Loucy (cell line): ENCODE measurements around the gene ZBTB20.

Experiments
- EZH2phosphoT487 ChIP-seq: fragments of 200-600 bp; IDR thresholded peaks from 2 replicates; pipeline ENCODE4 v1.6.1; 2018; ENCODE audit warnings: antibody characterized with exemption, mild to moderate bottlenecking, moderate library complexity, borderline replicate concordance
- TF ChIP-seq, protein P1 (sequence below): fragments of 200-600 bp; sonication (generic); conservative IDR thresholded peaks from 2 replicates; pipeline ENCODE4 v1.5.1; 2014; ENCODE audit warnings: mild to moderate bottlenecking, antibody characterized with exemption, low read length

DNA sequence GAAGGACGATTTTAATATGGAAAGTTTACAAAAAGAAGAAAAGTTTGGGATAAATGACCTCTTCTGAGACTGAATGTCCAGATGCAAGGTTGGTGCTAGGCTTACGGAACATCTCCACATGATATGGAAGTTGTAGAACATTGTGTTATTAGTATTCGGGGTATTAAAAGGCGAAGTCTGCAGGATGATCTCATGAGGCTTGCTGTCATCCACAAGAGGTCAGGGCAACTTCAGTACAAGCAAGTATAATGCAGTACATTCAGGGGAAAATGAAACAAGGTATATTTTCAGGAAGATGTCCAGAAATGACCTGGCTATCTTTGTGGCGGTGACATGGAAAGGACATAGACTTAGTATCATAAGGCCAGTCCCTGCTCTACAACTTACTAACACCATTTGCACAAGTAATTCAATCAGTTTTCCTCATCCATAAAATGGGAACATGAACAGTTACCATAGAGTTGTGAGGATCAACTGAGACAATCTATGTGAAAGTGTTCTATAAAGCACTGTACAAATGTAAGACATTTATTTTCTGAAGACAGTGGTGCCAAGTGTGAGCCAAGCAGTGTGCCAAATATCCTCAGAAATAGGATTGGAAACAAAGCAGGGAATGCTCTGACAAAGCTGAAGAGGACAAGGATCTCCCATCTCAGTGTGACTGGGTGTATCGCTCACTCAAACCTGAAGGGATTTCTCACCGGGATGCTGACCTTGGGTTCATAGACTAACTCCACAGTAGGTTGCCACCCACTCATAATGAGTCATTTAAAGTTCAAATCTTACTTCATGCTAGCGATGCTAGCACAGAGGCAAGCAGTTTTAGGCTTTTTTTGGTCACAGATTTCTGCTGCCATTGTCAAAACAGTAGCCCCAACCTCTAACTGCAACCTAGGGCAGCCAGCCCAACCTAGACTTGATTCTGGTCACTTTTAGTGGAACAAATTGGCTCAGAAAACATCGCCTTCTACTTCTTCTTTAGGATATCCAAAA, 735.0 kb downstream of the ZBTB20 start:
- TF ChIP-seq, protein P1, sequence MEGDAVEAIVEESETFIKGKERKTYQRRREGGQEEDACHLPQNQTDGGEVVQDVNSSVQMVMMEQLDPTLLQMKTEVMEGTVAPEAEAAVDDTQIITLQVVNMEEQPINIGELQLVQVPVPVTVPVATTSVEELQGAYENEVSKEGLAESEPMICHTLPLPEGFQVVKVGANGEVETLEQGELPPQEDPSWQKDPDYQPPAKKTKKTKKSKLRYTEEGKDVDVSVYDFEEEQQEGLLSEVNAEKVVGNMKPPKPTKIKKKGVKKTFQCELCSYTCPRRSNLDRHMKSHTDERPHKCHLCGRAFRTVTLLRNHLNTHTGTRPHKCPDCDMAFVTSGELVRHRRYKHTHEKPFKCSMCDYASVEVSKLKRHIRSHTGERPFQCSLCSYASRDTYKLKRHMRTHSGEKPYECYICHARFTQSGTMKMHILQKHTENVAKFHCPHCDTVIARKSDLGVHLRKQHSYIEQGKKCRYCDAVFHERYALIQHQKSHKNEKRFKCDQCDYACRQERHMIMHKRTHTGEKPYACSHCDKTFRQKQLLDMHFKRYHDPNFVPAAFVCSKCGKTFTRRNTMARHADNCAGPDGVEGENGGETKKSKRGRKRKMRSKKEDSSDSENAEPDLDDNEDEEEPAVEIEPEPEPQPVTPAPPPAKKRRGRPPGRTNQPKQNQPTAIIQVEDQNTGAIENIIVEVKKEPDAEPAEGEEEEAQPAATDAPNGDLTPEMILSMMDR, result no peak
- no peak for TF ChIP-seq EZH2phosphoT487
